H1 (cell line): Measurements from ENCODE around the gene AIFM3. TPM values are rescaled to one million over a fixed set of nuclear protein-coding genes. Genes with fewer than 3 reads are reported as not detected.

Experiments
- CTCF ChIA-PET: fragments of 300-600 bp; sonication (Branson Sonifier 250); formaldehyde crosslinking; loops from one replicate; lab custom pipeline; 2021; ENCODE audit not compliant: partially characterized antibody; lab: Charles Lee
- POLR2A ChIA-PET: fragments of 300-600 bp; sonication (Branson Sonifier 250); formaldehyde crosslinking; loops from one replicate; lab custom pipeline; 2021; ENCODE audit warnings: inconsistent platforms; ENCODE audit not compliant: partially characterized antibody; lab: Charles Lee
- DNase-seq, 2 experiments: peaks; one replicate each; pipeline versions ENCODE4 v3.0.0 to v3.0.0-alpha.2; 2010 to 2022; ENCODE audit warnings: low spot score in 2 of 2, low read depth in 1 of 2, mixed read lengths in 1 of 2
- FAIRE-seq: peaks from 2 replicates; lab custom pipeline; 2011; peaks lifted over from hg19 to GRCh38; lab: Jason Lieb, UNC
- H2AFZ ChIP-seq: 2 replicates; pipeline ENCODE4 v1.8.1; 2012; ENCODE audit warnings: low read length, inconsistent platforms
- H2AK5ac ChIP-seq: 2 replicates; pipeline ENCODE4 v1.6.1; 2013; ENCODE audit warnings: low read depth, low read length
- H2BK120ac ChIP-seq: replicated peaks from 2 replicates; pipeline ENCODE3; 2013; ENCODE audit warnings: low read depth, low read length, inconsistent platforms
- H2BK12ac ChIP-seq: 2 replicates; pipeline ENCODE4 v1.6.1; 2013; ENCODE audit warnings: low read depth, low read length
- H2BK15ac ChIP-seq: 2 replicates; pipeline ENCODE4 v1.6.1; 2013; ENCODE audit warnings: low read length
- H2BK20ac ChIP-seq: 2 replicates; pipeline ENCODE4 v1.6.1; 2013; ENCODE audit warnings: low read length
- H2BK5ac ChIP-seq: 2 replicates; pipeline ENCODE4 v1.6.1; 2013; ENCODE audit warnings: low read depth, low read length
- H3K14ac ChIP-seq: 2 replicates; pipeline ENCODE4 v1.6.1; 2013; ENCODE audit warnings: inconsistent platforms; ENCODE audit not compliant: insufficient read length
- H3K18ac ChIP-seq: 2 replicates; pipeline ENCODE4 v1.6.1; 2013; ENCODE audit warnings: low read length; ENCODE audit errors: extremely low read depth
- H3K23ac ChIP-seq: 2 replicates; pipeline ENCODE4 v1.6.1; 2013; ENCODE audit warnings: inconsistent platforms; ENCODE audit not compliant: insufficient read length
- H3K23me2 ChIP-seq: 2 replicates; pipeline ENCODE4 v1.6.1; 2013; ENCODE audit warnings: low read depth, low read length
- H3K27ac ChIP-seq: 2 replicates; pipeline ENCODE4 v1.6.1; 2011; ENCODE audit warnings: low read depth, low read length, inconsistent platforms
- H3K27me3 ChIP-seq, 4 experiments: replicated peaks in 1 of 4; 1 replicate in 1 of 4; 2 replicates in 3 of 4; pipeline versions ENCODE4 v1.6.1 to v1.8.1; 2011 to 2013; ENCODE audit warnings: low read length in 3 of 4, mild to moderate bottlenecking in 3 of 4, inconsistent platforms in 2 of 4, mixed read lengths in 2 of 4, moderate library complexity in 1 of 4; ENCODE audit not compliant: control insufficient read depth in 3 of 4, insufficient read depth in 3 of 4; ENCODE audit errors: extremely low read depth in 1 of 4
- H3K36me3 ChIP-seq, 4 experiments: 2 replicates each; pipeline versions ENCODE4 v1.6.1 to v1.8.1; 2011 to 2013; ENCODE audit warnings: mild to moderate bottlenecking in 4 of 4, low read length in 3 of 4, moderate library complexity in 2 of 4, control low read depth in 1 of 4, inconsistent platforms in 1 of 4; ENCODE audit not compliant: insufficient read depth in 4 of 4, control insufficient read depth in 2 of 4
- H3K4ac ChIP-seq: replicated peaks from 2 replicates; pipeline ENCODE3; 2013; ENCODE audit warnings: low read length, low read depth, mixed read lengths, inconsistent platforms; ENCODE audit not compliant: insufficient read length
- H3K4me1 ChIP-seq, 4 experiments: replicated peaks in 1 of 4; 1 replicate in 1 of 4; 2 replicates in 3 of 4; pipeline versions ENCODE4 v1.6.1 to v1.8.1; 2011 to 2013; ENCODE audit warnings: low read length in 3 of 4, inconsistent platforms in 2 of 4, mixed read lengths in 1 of 4; ENCODE audit not compliant: insufficient read depth in 4 of 4, control insufficient read depth in 3 of 4
- H3K4me2 ChIP-seq, 2 experiments: 2 replicates each; pipeline versions ENCODE4 v1.6.1 to v1.8.1; 2011 to 2013; ENCODE audit warnings: low read depth in 2 of 2, low read length in 2 of 2, control low read depth in 1 of 2, inconsistent platforms in 1 of 2, mild to moderate bottlenecking in 1 of 2; ENCODE audit not compliant: insufficient read depth in 1 of 2
- H3K4me3 ChIP-seq, 4 experiments: fragments of 200-600, 300-600 bp in 1 of 4; sonication (generic), shearing (Covaris generic), sonication (Bioruptor Twin) in 1 of 4; 2 replicates each; pipeline versions ENCODE4 v1.5.1 to v1.8.1; 2011 to 2016; ENCODE audit warnings: low read length in 4 of 4, low read depth in 3 of 4, control low read depth in 2 of 4, inconsistent platforms in 2 of 4, mild to moderate bottlenecking in 2 of 4, mixed read lengths in 1 of 4, moderate library complexity in 1 of 4; ENCODE audit not compliant: insufficient read depth in 2 of 4; ENCODE audit errors: extremely low read depth in 1 of 4
- H3K56ac ChIP-seq: replicated peaks from 2 replicates; pipeline ENCODE3; 2013; ENCODE audit warnings: low read depth, mild to moderate bottlenecking, mixed read lengths, low read length, inconsistent platforms; ENCODE audit not compliant: insufficient read length
- H3K79me1 ChIP-seq: 2 replicates; pipeline ENCODE4 v1.6.1; 2013; ENCODE audit warnings: low read depth, low read length, control low read depth
- H3K79me2 ChIP-seq, 2 experiments: 2 replicates each; pipeline versions ENCODE4 v1.6.1 to v1.8.1; 2012 to 2013; ENCODE audit warnings: low read length in 2 of 2, mild to moderate bottlenecking in 2 of 2, inconsistent platforms in 1 of 2; ENCODE audit not compliant: insufficient read depth in 2 of 2, control insufficient read depth in 1 of 2
- H3K9ac ChIP-seq, 4 experiments: replicated peaks in 1 of 4; 1 replicate in 1 of 4; 2 replicates in 3 of 4; pipeline versions ENCODE4 v1.6.1 to v1.8.1; 2011 to 2013; ENCODE audit warnings: low read depth in 3 of 4, low read length in 3 of 4, control low read depth in 2 of 4, mild to moderate bottlenecking in 2 of 4, moderate library complexity in 2 of 4, inconsistent platforms in 1 of 4; ENCODE audit errors: extremely low read depth in 1 of 4
- H3K9me3 ChIP-seq, 2 experiments: 2 replicates each; pipeline versions ENCODE4 v1.6.1 to v1.8.1; 2012 to 2013; ENCODE audit warnings: mild to moderate bottlenecking in 2 of 2, moderate library complexity in 2 of 2, control low read depth in 1 of 2, inconsistent platforms in 1 of 2, low read depth in 1 of 2, low read length in 1 of 2, mixed read lengths in 1 of 2; ENCODE audit not compliant: insufficient read depth in 2 of 2
- H4K20me1 ChIP-seq, 2 experiments: replicated peaks in 1 of 2; 2 replicates each; pipeline versions ENCODE3 to v1.8.1; 2011 to 2013; ENCODE audit warnings: inconsistent platforms in 2 of 2, low read length in 2 of 2, mild to moderate bottlenecking in 1 of 2; ENCODE audit not compliant: insufficient read depth in 2 of 2, control insufficient read depth in 1 of 2
- H4K5ac ChIP-seq: 2 replicates; pipeline ENCODE4 v1.6.1; 2013; ENCODE audit warnings: low read length, low read depth, mixed read lengths, inconsistent platforms; ENCODE audit not compliant: insufficient read length
- H4K8ac ChIP-seq: 2 replicates; pipeline ENCODE4 v1.8.0; 2013; ENCODE audit warnings: mild to moderate bottlenecking, moderate library complexity, low read length, inconsistent platforms; ENCODE audit not compliant: insufficient read depth; ENCODE audit errors: extremely low read depth
- H4K91ac ChIP-seq: replicated peaks from 2 replicates; pipeline ENCODE3; 2013; ENCODE audit warnings: low read length, mixed read lengths, inconsistent platforms; ENCODE audit not compliant: insufficient read length
- ATF2 ChIP-seq: IDR thresholded peaks from 2 replicates; pipeline ENCODE4 v1.6.1; 2012; ENCODE audit warnings: low read length, inconsistent platforms
- CTBP2 ChIP-seq: IDR thresholded peaks from 2 replicates; pipeline ENCODE4 v1.7.0; 2011; ENCODE audit warnings: borderline replicate concordance, mild to moderate bottlenecking, moderate library complexity, mixed read lengths, low read length; ENCODE audit not compliant: insufficient read depth, insufficient read length
- EGR1 ChIP-seq: IDR thresholded peaks from 2 replicates; pipeline ENCODE4 v1.6.1; 2011; ENCODE audit warnings: low read depth, low read length, borderline replicate concordance
- RAD21 ChIP-seq, 2 experiments: IDR thresholded peaks in 1 of 2; conservative IDR thresholded peaks in 1 of 2; 2 replicates each; pipeline ENCODE4 v1.6.1; 2011; ENCODE audit warnings: low read depth in 2 of 2, low read length in 2 of 2, improper control_type of control experiment in 1 of 2, inconsistent platforms in 1 of 2, mild to moderate bottlenecking in 1 of 2, moderate library complexity in 1 of 2
- SP2 ChIP-seq: IDR thresholded peaks from 2 replicates; pipeline ENCODE4 v1.6.1; 2012; ENCODE audit warnings: mild to moderate bottlenecking, low read length, inconsistent platforms
- WGBS, 2 experiments: shearing (Covaris generic) in 1 of 2; methylation state at CpG; one replicate each; pipeline versions ENCODE4 v1.1.6 to v1.1.7; 2013 to 2015; ENCODE audit warnings: low lambda C conversion rate in 2 of 2, mixed read lengths in 2 of 2, inconsistent platforms in 1 of 2, low coverage in 1 of 2, missing lambda C conversion rate in 1 of 2; ENCODE audit not compliant: insufficient replicate concordance in 2 of 2, insufficient coverage in 1 of 2, insufficient read length in 1 of 2; ENCODE audit errors: extremely low coverage in 1 of 2, missing lambda C conversion rate in 1 of 2; 5-methylcytosine and 5-hydroxymethylcytosine counted together
- polyA plus RNA-seq, 7 experiments: library from polyadenylated mRNA; depleted of rRNA in 3 of 7; stranded (reverse) in 5 of 7; unstranded in 2 of 7; fragments of >200 nt in 5 of 7; fragments of 200-250 nt in 2 of 7; gene quantifications; 1 replicate in 5 of 7; 2 replicates in 1 of 7; 4 replicates in 1 of 7; pipeline versions ENCODE4 v1.2.1 to v1.2.3, GENCODE V29; 2011 to 2013; ENCODE audit warnings: missing spikeins in 2 of 7, mixed read lengths in 2 of 7
- total RNA-seq: library from RNA; stranded (reverse); fragmentation: NEBNext Ultra II Directional; extraction: Animal tissue kit (Norgen Biotek cat#: 25700); gene quantifications from 2 replicates; pipeline ENCODE4 v1.2.1, GENCODE V29; 2021

Gene AIFM3
- total and polyA plus RNA-seq, 2 of the 8 experiments (the other 6 are each of a cell fraction or from before 2014, with no cell fraction given), result 0.86 to 1.4 TPM

GRCh38 chr22:21026783-21027692, 60.0 kb downstream of the AIFM3 start:
- H4K91ac ChIP-seq, result no peak overlapping the region
- DNase-seq, result no peak
- no peak for FAIRE-seq
- TF ChIP-seq RAD21 (IDR thresholded peaks at IDR 0.05 in 1 of 2, conservative IDR thresholded peaks at IDR 0.05 in 1 of 2; ENCODE audit: low read depth in 2 of 2, low read length in 2 of 2) (no peak), EGR1 (no peak), CTBP2 (no peak), SP2 (no peak), ATF2 (no peak)

More at GRCh38 chr22:21026783-21027692, 60.0 kb downstream of the AIFM3 start:
- Histone ChIP-seq H4K5ac (no peak overlapping the region), H2BK120ac (no peak overlapping the region), H3K4me3 (no peak overlapping the region), H3K4ac (no peak overlapping the region), H4K20me1 (no peaks in the 10 kb centered on the region), H2BK20ac (no peak overlapping the region), H4K8ac (no peak overlapping the region), H3K79me2 (no peaks in the 10 kb centered on the region), H2AK5ac (no peak overlapping the region), H2AFZ (no peak overlapping the region), H3K18ac (no peak overlapping the region), H3K14ac (no peak overlapping the region), H2BK5ac (no peak overlapping the region), H2BK15ac (no peak overlapping the region), H3K23me2 (peaks cover 2% of the 10 kb centered on the region; the same call in 1 of the 2 replicates), H3K4me2 (no peak overlapping the region), H3K4me1 (peaks cover 0 to 2% (median under 1%) of the 10 kb centered on the region in 4 experiments; a peak in 2 of 7 replicates), H2BK12ac (no peak overlapping the region), H3K9me3 (no peaks in the 10 kb centered on the region), H3K27me3 (peaks cover 6 to 14% (median 13%) of the 10 kb centered on the region in 4 experiments), H3K79me1 (no peaks in the 10 kb centered on the region), H3K27ac (no peak overlapping the region), H3K36me3 (no peaks in the 10 kb centered on the region), H3K56ac (no peak overlapping the region), H3K23ac (no peak overlapping the region), H3K9ac (no peak overlapping the region)
- ChIA-PET POLR2A (interaction anchor here (2.1 kb wide), 1 partner anchor 12 kb away, joined by 5 read pairs; the partner anchor contains the start of gene P2RX6), CTCF (interaction anchor here (1.2 to 1.4 kb wide), 2 partner anchors 8 to 73 kb away, joined by 3 read pairs; no protein-coding TSS in a partner anchor)
- WGBS, 2 experiments, result 87% methylated on average over 12 of the region's 14 CpGs; no CpG with 5 or more reads in 1 of the 2 experiments
